ENCODE measurements around the gene BICRAL.
A peak's percentile ranks its signal among the peaks of the same experiment; 100 is the strongest.

Gene BICRAL

GRCh38 chr6:42907336-42907735, 125.5 kb downstream of the BICRAL start:
- DNase-seq (ENCODE audit: extremely low read depth, insufficient read length) = no peak
- no peaks in the 10 kb centered on the region for H3K27me3 ChIP-seq (replicated peaks; ENCODE audit: control insufficient read depth, insufficient read depth, low read length)
- no peak overlapping the region for H3K4me3 ChIP-seq (replicated peaks; ENCODE audit: low read depth, low read length)
- H3K36me3 ChIP-seq (ENCODE audit: control insufficient read depth, insufficient read depth, low read length) = no peaks in the 10 kb centered on the region
- TF ChIP-seq, protein P1, sequence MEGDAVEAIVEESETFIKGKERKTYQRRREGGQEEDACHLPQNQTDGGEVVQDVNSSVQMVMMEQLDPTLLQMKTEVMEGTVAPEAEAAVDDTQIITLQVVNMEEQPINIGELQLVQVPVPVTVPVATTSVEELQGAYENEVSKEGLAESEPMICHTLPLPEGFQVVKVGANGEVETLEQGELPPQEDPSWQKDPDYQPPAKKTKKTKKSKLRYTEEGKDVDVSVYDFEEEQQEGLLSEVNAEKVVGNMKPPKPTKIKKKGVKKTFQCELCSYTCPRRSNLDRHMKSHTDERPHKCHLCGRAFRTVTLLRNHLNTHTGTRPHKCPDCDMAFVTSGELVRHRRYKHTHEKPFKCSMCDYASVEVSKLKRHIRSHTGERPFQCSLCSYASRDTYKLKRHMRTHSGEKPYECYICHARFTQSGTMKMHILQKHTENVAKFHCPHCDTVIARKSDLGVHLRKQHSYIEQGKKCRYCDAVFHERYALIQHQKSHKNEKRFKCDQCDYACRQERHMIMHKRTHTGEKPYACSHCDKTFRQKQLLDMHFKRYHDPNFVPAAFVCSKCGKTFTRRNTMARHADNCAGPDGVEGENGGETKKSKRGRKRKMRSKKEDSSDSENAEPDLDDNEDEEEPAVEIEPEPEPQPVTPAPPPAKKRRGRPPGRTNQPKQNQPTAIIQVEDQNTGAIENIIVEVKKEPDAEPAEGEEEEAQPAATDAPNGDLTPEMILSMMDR (IDR thresholded peaks at IDR 0.05; ENCODE audit: insufficient read depth, low read length, poor library complexity, severe bottlenecking) = no peak

DNA sequence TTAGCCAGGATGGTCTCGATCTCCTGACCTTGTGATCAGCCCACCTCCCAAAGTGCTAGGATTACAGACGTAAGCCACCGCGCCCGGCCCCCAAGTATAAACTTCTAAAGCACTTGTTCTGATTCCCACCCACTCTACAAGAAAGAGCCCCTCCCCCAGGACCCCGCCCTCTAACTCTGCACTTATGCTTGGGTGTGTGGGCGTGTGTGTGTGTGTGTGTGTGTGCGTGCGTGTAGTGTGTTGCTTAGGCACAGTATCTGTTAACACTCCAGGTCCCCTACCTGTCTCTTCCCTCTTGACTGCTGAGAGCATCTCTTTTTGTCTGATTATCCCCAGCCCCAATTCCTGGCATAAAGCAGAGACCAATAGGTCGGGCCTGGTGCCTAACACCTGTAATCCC, 128.0 kb downstream of the BICRAL start:
- Histone ChIP-seq H3K4me3 (replicated peaks; ENCODE audit: low read depth, low read length) (no peak overlapping the region), H3K27me3 (replicated peaks; ENCODE audit: control insufficient read depth, insufficient read depth, low read length) (no peaks in the 10 kb centered on the region), H3K36me3 (ENCODE audit: control insufficient read depth, insufficient read depth, low read length) (no peaks in the 10 kb centered on the region)
- no peak for DNase-seq (ENCODE audit: extremely low read depth, insufficient read length)
- TF ChIP-seq, protein P1 (IDR thresholded peaks at IDR 0.05; ENCODE audit: insufficient read depth, low read length, poor library complexity, severe bottlenecking) = no peak

- no peak overlapping the region for H3K4me3 ChIP-seq (replicated peaks; ENCODE audit: low read depth, low read length)
- no peak for DNase-seq (ENCODE audit: extremely low read depth, insufficient read length)
- H3K27me3 ChIP-seq (replicated peaks; ENCODE audit: control insufficient read depth, insufficient read depth, low read length) = no peaks in the 10 kb centered on the region
- TF ChIP-seq, protein P1 (IDR thresholded peaks at IDR 0.05; ENCODE audit: insufficient read depth, low read length, poor library complexity, severe bottlenecking) = no peak
- no peaks in the 10 kb centered on the region for H3K36me3 ChIP-seq (ENCODE audit: control insufficient read depth, insufficient read depth, low read length)
Measured at GRCh38 chr6:42911171-42912021, 129.5 kb downstream of the BICRAL start.

DNA sequence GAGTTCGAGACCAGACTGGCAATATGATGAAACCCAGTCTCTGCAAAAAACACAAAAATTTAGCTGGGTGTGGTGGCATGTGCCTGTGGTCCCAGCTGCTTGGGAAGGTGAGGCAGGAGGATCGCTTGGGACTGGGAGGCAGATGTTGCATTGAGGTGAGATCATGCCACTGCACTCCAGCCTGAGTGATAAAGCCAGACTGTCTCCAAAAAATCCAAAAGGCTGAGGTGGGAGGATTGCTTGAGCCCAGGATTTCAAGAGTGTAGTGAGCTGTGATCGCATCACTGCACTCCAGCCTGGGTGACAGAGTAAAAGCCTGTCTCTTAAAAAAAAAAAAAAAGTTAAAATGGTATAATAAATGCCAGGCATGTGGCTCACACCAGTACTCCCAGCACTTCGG, 132.7 kb downstream of the BICRAL start:
- no peak for DNase-seq (ENCODE audit: extremely low read depth, insufficient read length)
- Histone ChIP-seq H3K27me3 (replicated peaks; ENCODE audit: control insufficient read depth, insufficient read depth, low read length) (no peaks in the 10 kb centered on the region), H3K4me3 (replicated peaks; ENCODE audit: low read depth, low read length) (no peak overlapping the region), H3K36me3 (ENCODE audit: control insufficient read depth, insufficient read depth, low read length) (no peaks in the 10 kb centered on the region)
- TF ChIP-seq, protein P1 (IDR thresholded peaks at IDR 0.05; ENCODE audit: insufficient read depth, low read length, poor library complexity, severe bottlenecking) = no peak

- Histone ChIP-seq H3K27me3 (replicated peaks; ENCODE audit: control insufficient read depth, insufficient read depth, low read length) (no peaks in the 10 kb centered on the region), H3K36me3 (ENCODE audit: control insufficient read depth, insufficient read depth, low read length) (no peaks in the 10 kb centered on the region), H3K4me3 (replicated peaks; ENCODE audit: low read depth, low read length) (no peak within 1 kb of the TSS)
- DNase-seq (ENCODE audit: extremely low read depth, insufficient read length) = peak; percentile 55
- TF ChIP-seq, protein P1 (IDR thresholded peaks at IDR 0.05; ENCODE audit: insufficient read depth, low read length, poor library complexity, severe bottlenecking) = no peak
Measured at GRCh38 chr6:42915732-42916131, 133.9 kb downstream of the BICRAL start, which contains the start of gene PTCRA. PTCRA (plus strand) TSS chr6:42916053; CDS start chr6:42916070, 17 bp downstream.
